Measurements from ENCODE around the gene PAQR9. TPM values are rescaled to one million over a fixed set of nuclear protein-coding genes. Genes with fewer than 3 reads are reported as not detected.
A peak's percentile ranks its signal among the peaks of the same experiment; 100 is the strongest.

PAQR9 gene
- total RNA-seq, 4 donors from 2014 or later: not detected

DNA sequence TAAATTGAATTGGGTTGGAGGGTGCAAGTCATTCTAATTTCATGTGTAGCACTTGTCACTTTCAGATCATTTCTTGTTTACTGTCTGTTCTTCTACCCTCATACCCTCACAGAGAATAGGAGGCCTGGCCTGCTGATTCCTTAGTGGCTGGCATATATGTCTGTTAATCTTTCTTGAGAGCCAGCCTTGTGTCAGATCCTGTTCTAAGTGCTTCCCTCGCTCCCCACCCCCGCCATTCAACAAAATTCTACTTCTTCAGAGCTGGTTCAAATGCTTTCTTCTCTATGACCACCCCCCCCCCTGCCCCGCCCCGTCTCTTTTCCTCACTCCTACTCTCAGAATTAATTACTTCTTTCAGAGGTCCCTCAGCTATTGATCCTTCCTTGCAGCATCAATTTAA, 36.4 kb upstream of the PAQR9 start:
- intact Hi-C loops (cut with DNase I): loop anchor here (10.0 kb wide), 1 partner anchor 175 kb away; no protein-coding TSS in a partner anchor
- TF ChIP-seq CTCF (IDR thresholded peaks at IDR 0.05) (no peak), POLR2A (IDR thresholded peaks at IDR 0.05) (no peak)
- no peak for DNase-seq
- Histone ChIP-seq H3K4me1 (peaks cover 14 to 17% of the 10 kb centered on the region in 2 donors), H3K27me3 (no peaks in the 10 kb centered on the region), H3K36me3 (no peaks in the 10 kb centered on the region), H3K4me3 (replicated peaks in 1 of 3) (peak overlapping the region in 1 of 3 donors; percentile 74), H3K9me3 (no peaks in the 10 kb centered on the region), H3K27ac (no peak overlapping the region)
- WGBS, 2 donors: 81 to 83% methylated on average over 4 of the region's 4 CpGs

GRCh38 chr3:142998439-142998838, 35.0 kb upstream of the PAQR9 start:
- intact Hi-C loops (cut with DNase I): loop anchor here (10.0 kb wide), 1 partner anchor 174 kb away; no protein-coding TSS in a partner anchor
- TF ChIP-seq POLR2A (IDR thresholded peaks at IDR 0.05) (no peak), CTCF (IDR thresholded peaks at IDR 0.05) (no peak)
- no peak overlapping the region for H3K4me3 ChIP-seq (replicated peaks in 1 of 3)

GRCh38 chr3:142997330-142997729, 33.9 kb upstream of the PAQR9 start:
- Histone ChIP-seq H3K27me3 (no peaks in the 10 kb centered on the region), H3K4me3 (replicated peaks in 1 of 3) (no peak overlapping the region), H3K36me3 (no peaks in the 10 kb centered on the region), H3K27ac (peak overlapping the region in 1 of 3 donors; percentile 23), H3K9me3 (no peaks in the 10 kb centered on the region), H3K4me1 (peaks cover 6 to 8% of the 10 kb centered on the region in 2 donors)
- peak; percentile 21 to 29 for DNase-seq
- 16 to 21% methylated on average over 2 of the region's 2 CpGs for WGBS, 2 donors
- no peak for TF ChIP-seq CTCF (IDR thresholded peaks at IDR 0.05)
- no peak for TF ChIP-seq POLR2A (IDR thresholded peaks at IDR 0.05)
- intact Hi-C loops (cut with DNase I): loop anchor here (10.0 kb wide), 1 partner anchor 173 kb away; no protein-coding TSS in a partner anchor

More at GRCh38 chr3:142998439-142998838, 35.0 kb upstream of the PAQR9 start:
- Histone ChIP-seq H3K27ac (no peak overlapping the region), H3K27me3 (no peaks in the 10 kb centered on the region), H3K4me1 (peaks cover 14 to 17% of the 10 kb centered on the region in 2 donors), H3K9me3 (no peaks in the 10 kb centered on the region), H3K36me3 (no peaks in the 10 kb centered on the region)
- WGBS, 2 donors: 88 to 90% methylated on average over 3 of the region's 3 CpGs
- DNase-seq: no peak

DNA sequence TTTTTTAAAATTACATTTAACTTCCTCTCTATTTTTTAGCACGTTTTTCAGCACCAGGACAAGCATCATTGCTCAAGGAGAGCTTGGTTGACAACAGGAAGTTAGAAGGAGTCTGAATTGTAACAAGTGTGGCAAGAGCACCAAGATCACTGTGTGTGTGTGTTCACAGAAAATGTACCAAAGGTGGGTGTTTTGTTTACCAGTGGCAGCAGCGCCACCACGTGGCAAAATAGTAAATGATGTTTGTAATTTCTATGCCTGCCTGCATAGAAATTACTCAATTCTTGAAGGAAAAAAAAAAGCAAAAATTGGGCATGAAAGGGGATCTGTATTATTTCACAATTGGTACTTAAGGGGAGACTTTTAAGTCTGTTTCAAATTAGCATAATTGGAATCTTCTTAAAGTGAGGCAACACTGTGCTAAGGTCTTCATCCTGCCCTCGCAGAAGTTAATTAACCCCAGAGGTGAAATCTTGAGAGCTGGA, 30.5 kb upstream of the PAQR9 start:
- TF ChIP-seq POLR2A (IDR thresholded peaks at IDR 0.05) (no peak), CTCF (IDR thresholded peaks at IDR 0.05) (peak; percentile 38 to 66 (median 55))
- Histone ChIP-seq H3K27me3 (no peaks in the 10 kb centered on the region), H3K4me1 (no peaks in the 10 kb centered on the region), H3K4me3 (replicated peaks in 1 of 3) (no peak overlapping the region), H3K27ac (no peak overlapping the region), H3K36me3 (no peaks in the 10 kb centered on the region), H3K9me3 (no peaks in the 10 kb centered on the region)
- peak; percentile 53 to 72 for DNase-seq
- 21 to 22% methylated on average over 4 of the region's 4 CpGs for WGBS, 2 donors
- intact Hi-C loops (cut with DNase I): loop anchor here (5.0 to 10.0 kb wide), 2 partner anchors 169 to 412 kb away; no protein-coding TSS in a partner anchor

GRCh38 chr3:142992323-142992722, 28.8 kb upstream of the PAQR9 start:
- DNase-seq: no peak
- WGBS, 2 donors: 83% methylated on average over 7 of the region's 7 CpGs
- H3K27me3 ChIP-seq: no peaks in the 10 kb centered on the region
- no peak overlapping the region for H3K27ac ChIP-seq
- no peaks in the 10 kb centered on the region for H3K4me1 ChIP-seq
- intact Hi-C loops (cut with DNase I): loop anchor here (5.0 to 10.0 kb wide), 2 partner anchors 168 to 410 kb away; no protein-coding TSS in a partner anchor
- no peak overlapping the region for H3K4me3 ChIP-seq (replicated peaks in 1 of 3)
- no peak for TF ChIP-seq CTCF (IDR thresholded peaks at IDR 0.05)
- no peak for TF ChIP-seq POLR2A (IDR thresholded peaks at IDR 0.05)
- H3K9me3 ChIP-seq: no peaks in the 10 kb centered on the region
- no peaks in the 10 kb centered on the region for H3K36me3 ChIP-seq

Data from thyroid gland (tissue), 4 donors.